ENCODE measurements around the gene ADCY3.
"Not testable (repeated sequence)": the region's sequence is repeated elsewhere in the genome, so short reads cannot be mapped to it uniquely, and the experiment has no call there.

Gene ADCY3

DNA sequence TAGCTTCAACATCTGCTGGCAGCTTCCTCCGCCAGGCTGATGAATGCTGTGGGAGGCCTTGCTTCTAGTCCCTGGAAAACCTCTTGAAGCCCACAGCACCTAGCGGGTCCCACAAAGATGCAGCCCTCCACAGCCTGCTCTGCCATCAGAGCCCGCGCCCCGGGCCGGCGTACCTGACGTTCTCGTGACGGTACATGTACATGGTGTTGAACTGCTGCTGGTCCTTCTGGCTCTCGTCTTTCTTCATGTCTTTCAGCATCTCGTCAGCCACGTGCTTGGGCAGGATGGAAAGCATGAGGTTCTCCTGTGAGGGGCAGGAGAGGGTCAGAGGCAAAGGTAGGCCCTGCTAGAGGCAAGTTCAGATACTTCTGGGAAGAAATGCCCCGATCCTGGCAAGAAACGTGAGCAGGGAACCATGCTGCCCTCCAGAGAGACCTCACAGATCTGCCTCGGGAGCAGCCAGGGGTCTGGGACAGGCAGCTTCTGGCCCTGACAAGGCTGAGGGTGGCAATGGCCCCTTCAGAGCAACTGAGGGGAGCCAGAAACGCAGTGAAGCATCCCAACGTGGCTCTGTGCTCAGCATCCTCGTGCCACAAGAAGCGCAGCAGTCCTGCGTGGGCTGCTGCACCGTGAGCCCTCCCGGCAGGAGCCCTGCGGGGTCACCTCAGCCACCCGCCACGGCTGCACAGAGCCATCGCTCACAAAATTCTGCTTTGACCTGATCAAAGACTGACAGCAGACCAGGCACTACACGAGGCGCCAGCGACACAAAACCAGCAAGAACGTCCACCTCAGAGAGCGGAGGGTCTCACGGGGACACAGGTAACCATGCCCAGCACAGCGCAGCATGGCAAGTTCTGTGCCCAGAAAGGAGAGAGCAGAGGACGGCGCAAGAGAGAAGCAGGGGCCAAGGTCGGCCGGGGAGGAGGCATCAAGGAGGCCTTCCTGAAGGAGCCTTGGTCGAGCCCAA, 77.7 kb downstream of the ADCY3 start:
- no peak for DNase-seq

DNA sequence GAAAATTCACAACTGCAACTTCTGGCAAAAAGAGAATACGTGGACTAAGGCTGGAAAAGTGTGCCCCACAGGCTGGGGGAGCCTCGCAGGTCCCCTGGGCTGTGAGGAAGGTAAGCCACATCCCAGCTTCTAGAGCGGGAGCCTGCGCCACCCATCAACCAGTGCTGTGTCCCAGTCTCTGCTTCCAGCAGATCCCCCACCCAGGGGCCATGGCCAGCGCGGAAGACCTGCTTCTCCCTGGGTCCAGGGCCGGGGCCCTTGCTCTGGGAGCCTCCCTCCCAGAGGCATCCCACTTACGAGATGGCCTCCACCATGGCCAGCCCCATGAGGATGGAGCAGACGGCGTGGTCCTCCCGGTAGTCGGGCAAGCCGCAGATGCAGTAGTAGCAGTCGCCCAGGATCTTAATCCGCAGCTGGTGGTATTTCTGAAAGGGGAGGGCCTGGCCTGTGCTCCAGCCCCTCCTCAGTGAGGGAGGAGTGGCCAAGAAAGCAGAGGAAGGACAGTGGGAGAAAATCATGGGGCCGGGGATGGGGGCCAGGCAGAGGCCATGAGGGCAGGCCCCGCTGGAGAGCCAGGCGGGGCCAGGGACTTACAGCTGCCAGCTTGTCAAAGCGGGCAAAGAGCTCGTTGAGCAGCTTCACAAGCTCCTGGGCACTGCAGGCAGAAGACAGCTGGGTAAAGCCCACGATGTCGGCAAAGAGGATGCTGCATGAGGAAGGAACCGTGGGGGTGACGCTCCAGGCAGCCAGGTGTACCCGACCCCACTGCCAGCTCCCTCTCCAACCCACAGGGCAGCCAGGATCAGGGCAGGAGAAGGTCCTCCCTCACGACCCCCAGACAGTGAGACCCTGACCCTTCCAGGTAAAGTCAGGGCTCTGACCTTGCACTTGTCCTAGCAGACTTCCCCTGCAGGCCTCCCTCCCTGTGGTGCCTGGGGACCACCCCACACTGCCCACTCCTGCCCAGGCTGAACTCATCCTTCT, 78.8 kb downstream of the ADCY3 start:
- no peak for DNase-seq

DNA sequence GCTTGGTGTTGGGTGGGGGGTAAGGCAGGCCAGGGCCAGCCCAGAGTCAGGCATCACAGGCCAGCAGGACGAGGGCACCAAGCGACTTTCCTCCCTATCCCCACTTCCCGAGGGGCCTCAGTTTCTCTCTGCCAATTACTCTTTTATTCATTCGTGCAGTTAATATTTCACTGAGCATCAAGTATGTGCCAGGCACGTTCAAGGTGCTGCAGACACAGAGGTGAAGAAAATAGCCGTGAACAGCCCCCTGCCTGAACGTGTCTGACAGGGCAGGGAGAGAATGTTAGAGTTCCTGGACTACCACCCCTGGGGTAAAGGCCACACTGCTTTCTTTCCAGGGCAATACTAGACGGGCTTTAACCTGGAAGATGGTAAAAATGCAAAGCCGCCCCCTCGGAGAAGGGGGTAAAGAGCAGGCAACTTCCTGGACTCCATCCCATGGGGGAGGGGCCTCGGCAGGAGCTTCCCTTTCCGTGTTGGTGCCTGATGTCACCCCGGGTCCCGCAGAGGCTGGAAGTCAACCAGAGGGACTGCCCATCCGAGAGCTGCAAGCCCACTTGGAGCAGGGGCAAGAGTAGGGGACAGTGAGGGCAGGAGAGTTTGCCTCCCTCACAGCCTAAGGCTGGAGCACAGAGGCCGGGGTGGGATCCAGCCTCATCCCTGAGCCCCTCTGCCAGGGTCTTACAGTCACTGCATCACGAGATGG, 79.7 kb downstream of the ADCY3 start:
- DNase-seq, result no peak

DNA sequence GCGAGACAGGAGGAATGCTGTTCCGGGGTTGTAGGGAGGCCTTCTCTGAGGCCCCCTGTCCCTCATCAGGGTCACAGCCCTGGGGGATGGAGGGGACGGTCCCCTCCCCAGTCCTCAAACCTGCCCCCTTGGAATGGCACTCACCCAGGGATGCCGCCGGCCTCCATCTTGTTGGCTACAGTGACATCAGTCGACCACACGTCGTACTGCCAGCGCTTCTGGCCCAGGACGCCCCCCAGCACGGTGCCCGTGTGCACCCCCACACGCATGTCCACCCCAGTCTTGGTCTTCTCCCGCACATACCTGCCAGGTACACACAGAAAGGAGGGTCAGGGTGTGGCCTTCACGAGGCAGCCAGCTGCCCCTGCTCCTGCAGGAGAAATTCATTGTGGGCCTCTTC, 80.3 kb downstream of the ADCY3 start:
- no peak for DNase-seq

DNA sequence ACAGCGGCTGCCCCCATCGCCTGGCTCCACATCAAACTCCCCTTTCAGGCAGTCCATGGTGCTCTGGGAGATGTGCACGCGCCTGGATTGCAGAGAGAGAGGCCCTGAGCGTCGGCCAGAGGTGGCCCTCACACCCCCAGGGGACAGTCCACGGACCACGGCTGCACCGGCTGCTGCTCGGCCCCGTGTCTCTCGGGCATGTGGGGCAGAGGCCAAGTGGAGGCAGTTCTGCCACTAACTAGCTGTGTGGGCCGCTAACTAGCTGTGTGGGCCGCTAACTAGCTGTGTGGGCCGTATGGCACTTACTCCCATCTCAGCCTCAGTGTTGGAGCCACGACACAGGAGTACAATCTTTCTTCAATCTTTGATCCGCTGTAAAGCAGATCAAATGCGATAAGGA, 81.5 kb downstream of the ADCY3 start:
- DNase-seq, result no peak

DNA sequence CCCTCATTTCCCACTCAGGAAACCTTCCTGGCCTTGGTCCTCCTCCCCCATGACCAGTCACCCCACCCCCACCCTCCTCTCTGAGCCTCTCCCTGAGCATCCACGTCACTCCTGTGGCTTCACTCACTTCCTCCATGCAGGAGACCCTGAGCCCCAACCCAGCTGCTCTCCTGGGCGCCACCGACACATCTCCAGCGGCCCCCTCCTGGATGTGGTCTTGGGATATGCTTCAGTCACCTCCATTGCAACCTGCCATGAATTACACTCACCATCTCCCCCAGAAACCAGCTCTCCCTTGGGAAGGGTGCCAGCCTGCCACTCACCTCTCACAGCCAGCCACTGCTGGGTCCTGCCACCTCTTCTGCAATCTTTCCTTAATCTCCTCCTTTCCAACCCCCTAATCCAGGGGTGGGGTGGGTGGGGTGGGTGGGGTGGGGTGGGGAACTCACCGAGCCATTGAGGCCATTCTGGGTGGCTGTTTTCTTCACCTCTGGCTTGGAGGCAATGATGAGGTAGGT, 82.0 kb downstream of the ADCY3 start:
- no peak for DNase-seq

DNA sequence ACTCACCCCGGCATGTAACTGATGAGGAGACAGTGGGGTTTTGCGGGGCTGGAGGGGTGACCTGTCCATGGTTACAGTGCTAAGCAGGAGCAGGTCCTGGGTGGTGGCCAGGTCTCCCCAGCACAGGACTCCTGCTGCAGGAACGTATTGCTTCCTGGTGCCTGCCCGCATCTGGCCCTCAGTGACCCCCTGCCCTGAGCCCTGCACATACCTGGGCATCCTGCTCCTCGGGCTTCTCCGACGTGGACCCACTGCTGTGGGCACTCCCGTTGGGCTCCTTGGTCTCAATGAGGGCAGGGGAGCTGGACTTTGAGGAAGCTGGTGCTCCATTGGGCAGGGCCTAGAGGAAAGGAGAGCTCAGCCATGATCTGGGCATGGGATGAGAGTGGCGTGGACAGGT, 83.3 kb downstream of the ADCY3 start:
- no peak for DNase-seq

DNA sequence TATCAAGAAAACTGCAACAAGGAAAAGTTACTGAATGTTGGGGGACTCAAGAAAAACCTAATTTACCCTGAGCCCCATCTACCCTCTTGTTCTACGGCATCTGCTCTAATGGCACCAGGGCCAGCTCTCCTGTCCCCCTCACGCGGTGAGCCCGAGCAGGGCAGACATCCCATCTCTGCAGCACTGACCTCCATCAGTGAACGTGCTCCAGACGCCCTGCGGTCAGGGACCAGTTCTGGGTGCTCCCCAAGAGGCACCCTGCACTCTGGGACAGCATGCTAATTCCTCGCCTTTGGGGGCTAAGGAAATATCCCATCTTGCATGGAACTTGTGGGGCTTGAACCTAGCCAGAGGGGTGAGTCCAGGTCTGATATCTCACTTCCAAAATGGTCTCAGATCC, 83.8 kb downstream of the ADCY3 start:
- no peak for DNase-seq

DNA sequence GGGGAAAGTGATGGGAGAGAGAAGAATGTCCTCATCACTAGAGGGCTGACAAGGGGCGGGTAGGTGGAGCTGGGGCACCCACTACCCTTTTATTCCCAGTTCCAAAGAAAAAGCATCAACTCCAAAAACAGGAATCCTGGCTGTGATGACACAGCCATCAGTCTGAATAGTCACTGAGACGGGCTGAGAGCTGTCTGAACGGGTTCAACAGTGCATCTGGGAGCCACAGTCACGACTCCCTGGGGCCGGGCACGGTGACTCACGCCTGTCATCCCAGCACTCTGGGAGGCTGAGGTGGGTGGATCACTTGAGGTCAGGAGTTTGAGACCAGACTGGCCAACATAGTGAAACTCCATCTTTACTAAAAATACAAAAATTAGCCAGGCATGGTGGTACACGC, 84.6 kb downstream of the ADCY3 start:
- not testable (repeated sequence) for DNase-seq

DNA sequence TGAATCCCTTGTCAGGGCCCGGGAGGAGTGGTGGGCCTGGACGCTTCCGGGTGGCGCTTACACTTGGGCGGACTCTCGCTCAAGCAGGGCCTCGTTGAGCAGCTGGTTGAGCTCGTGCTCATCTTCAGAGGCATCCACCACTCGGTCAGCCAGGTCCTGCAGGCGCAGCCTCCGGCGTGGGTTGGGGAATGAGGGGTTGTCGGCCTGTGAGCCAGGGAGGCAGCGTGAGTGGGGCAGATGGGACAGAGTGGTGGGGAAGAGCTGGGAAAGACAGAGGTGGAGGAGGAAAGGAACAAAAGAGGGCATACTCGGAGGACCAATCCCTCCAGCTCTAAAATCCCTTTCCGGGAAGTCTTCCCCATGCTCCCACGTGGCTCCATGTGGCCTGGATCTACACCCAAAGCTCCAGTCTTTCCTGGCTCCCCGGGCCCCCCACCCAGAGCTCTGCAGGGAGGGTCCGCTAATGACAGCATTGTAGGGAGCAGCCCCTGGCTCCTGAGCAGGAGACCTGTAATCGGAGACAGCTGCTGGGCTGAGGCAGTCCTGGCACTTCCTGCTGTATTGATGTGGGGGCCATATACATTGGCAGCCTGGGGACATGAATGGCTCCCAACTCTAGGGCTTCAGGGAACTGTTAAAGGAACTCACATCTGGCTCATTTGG, 85.2 kb downstream of the ADCY3 start:
- DNase-seq, result no peak

DNA sequence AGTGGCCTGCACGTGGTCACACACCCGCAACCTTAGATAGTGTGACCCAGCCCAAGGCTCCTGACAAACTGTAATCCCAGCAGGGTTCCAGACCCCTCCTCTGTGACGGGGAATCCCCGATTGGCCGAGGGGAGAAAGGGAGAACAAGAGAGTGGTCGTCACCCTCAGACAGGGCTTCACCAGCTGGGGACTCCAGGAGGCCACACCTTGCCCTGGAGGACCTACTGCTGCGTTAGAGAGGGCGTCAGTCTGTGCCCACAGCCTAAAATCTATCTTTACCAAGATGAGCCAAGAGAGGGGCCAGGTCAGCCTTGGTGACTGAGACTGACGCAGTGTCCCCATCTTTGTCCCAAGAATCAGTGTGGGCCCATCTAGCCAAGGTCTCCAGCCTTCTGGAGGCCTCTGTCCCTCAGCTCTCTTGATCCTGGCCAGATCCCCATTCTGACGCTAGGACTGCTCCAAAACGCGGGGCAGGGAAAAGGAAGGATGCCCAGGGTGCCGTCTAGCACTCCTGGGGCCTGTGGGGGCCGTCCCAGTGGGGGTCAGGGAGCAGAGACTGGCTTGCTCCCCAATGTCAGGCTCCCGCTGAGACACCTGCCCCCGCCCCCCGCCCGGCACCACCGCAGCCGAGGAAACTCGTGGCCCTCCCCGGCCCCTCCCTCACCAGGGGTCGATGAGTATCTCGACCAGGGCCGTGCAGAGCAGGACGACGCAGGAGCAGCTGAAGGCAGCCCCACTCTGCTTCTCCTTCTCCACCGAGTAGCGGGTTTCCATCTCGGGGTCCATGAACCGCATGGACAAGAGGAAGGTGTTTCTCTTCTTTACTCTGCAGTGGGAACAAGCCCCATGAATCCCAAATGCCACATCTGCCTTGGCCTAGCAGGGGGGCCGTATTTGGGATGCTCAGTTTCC, 86.0 kb downstream of the ADCY3 start:
- DNase-seq, result no peak

DNA sequence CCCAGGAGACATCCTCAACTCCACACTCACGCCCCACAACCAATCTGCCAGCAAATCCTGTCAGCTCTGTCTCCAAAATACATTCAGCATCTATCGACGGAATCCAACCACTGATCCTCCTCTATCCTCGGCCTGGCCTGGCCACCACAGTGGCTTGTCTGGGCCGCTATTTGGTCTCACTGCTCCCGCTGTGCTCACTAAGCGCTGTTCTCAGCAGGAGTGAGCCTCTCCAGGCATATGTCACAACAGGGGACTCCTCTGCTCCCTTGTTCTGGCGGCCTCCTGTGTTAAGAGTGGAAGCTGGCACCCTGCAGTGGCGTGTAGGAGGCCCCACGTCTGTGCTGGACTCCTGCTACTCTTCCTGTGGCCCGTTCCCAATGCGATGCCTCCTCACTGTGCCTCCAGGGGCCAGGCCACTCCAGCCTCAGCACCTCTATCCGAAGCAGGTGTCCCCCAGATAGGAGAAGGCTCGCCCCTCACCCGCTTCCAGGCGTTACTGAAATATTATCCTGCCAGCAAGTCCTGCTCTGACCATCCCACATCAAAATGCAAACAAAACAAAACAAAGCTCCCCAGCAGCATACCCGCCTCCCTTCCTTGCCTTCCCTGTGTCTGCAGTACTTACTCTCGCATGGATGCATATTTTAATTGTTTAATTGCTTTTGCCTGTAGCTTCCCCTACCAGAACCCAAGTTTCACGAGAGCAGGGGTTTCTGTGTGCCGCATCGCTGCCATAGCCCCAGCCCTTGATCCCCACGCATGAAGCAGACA, 86.9 kb downstream of the ADCY3 start:
- DNase-seq, result no peak

DNA sequence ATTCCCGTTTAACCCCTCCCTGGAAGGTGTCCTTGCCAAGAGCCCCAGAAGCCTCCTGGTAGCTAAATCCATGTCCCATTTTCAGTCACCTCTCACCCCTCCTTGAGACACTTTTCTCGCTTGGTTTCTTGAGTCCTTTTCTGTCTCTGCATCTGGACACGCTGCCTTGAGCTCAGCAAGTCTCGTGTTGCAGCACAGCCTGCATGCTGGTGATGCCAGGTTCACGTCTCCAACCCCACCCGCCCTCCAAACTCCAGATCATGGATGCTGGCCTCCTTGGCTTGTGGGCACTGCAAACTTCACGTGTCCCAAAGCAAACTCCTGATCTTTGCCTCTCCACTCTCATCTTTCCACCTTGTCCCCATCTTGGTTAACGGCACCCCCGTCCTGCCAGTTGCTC, 87.5 kb downstream of the ADCY3 start:
- DNase-seq, result no peak

DNA sequence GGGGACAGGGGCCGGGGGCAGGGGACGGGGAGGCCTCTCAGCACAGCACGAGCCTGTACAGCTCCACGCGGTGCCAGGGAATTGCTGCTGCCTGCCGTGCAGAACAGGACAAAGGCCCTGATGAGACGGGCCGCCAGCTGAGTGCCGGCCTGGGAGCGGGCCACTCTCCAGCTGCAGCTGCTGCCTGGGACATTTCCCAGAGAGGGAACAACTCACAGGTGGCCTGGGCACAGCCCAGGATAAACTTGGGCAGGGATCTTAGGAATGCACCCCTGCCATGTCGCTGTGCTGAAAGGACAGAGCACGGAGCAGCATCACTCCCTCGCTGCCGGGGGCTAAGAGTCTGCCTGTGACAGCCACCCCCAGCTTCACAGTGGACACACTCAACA, 88.0 kb downstream of the ADCY3 start:
- DNase-seq, result peak; percentile 60

DNA sequence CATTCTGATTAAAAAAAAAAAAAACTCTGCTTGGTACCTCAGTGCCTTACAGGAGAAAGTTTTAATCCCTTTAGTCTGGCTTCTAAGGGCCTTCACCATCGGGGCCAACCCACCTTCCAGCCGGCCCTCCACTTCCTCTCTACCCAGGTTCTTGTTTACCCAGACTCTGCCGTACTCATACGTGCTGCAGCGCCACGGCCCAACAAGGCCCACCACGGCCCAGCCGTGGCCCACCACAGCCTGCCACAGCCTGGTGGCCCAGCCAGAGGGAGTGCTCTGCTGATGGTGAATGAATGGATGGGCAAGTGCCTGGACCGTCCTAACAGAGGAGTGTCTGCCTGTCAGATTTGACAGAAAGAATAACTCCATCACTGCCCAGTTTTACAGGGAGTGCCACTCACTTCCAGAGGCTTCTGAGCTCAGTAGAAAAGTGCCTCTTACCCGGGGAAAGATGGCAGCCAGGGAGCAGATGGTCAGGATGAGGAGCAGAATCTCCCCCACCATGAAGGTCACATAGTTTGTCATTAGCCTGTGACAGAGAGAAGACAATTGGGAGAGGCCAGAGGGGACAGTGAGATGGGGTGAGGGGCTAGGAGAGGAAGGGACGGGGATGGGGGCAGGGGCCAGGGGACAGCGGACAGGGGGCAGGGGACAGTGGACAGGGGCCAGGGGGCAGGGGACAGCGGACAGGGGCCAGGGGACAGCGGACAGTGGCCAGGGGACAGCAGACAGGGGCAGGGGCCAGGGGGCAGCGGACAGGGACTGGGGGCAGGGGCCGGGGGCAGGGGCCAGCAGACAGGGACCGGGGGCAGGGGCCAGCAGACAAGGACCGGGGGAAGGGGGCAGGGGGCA, 88.6 kb downstream of the ADCY3 start:
- DNase-seq, result no peak

DNA sequence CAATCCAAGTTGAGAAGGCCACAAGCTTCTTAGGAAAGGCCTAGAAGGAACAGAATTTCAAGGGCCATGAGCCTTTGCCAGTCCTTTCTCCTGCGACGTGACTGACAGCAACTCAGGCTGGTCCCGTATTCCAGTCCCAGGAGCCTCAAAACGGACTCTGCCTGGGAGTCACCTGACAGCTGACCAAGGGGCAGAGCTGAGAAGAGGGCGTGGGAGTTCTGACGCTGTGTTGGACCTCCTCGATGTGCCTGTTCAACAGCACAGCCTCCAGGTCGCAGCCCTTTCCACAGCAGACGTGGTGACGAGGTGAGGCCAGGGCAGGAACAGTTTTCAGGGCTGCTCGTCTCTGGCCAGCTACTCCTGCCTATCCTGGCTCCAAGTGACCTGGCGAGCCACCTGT, 89.3 kb downstream of the ADCY3 start:
- no peak for DNase-seq

DNA sequence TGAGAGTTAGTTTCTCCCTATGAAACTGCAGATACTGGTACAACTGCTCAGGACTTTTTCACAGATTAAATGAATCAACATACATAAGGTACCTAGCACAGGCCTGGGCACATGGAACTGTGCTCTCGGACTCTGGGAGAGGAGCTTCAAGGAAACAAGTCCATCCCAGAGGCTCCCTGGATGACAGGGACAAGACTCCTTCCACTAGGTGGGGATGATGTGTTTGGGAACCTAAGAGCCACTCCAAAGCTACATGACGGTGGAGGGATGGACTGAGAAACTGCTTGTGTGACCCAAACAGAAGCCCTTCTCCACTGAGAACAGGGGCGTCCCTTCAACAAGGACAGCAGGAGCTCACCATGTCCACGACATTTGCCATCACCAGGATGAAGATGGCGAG, 89.7 kb downstream of the ADCY3 start:
- DNase-seq, result no peak

DNA sequence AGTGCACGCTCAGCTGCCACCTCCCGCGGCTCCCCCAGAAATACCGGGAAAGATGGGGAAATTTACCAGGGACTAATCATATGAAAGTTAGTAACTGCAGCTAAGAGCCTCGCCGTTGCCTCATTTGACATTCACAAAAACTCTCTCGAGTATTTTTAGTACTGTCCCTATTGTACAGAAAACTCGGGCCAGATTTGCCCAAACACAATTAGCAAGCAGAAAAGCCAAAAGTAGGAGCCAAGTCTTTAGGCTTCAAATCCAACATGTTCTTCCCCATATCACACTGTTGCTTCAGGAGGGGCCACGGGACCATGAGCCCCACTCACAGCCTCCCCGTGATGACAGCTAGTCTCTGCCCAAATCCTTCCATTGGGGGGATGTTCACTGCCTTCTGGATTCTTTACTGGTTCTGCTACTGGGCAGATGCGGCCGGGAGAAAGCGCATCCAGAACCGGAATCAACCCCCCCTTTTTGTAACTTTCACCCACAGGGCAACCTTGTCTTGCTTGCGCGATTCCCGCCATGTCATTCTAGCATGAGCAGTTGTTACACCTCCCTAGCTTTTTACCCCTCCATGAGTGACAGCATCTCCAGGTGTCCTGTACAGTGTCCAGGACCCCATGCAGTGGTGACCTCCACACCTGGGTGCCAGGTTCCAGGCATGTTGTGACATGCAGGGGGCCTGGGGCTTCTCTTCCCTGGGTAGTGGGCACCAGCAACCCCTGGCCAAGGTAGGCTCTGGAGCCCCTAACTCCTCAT, 91.6 kb downstream of the ADCY3 start:
- DNase-seq, result no peak

All from femur (tissue), 1 donor.